HG02759 (cell line): ENCODE data around the gene GABARAP.

ENCODE experiments used
- ATAC-seq: cut with Tn5 transposase; IDR thresholded peaks from one replicate; pipeline ENCODE4 v1.9.1; 2021; ENCODE audit warnings: mild to moderate bottlenecking, moderate library complexity; ENCODE audit not compliant: unreplicated experiment

Gene GABARAP

DNA sequence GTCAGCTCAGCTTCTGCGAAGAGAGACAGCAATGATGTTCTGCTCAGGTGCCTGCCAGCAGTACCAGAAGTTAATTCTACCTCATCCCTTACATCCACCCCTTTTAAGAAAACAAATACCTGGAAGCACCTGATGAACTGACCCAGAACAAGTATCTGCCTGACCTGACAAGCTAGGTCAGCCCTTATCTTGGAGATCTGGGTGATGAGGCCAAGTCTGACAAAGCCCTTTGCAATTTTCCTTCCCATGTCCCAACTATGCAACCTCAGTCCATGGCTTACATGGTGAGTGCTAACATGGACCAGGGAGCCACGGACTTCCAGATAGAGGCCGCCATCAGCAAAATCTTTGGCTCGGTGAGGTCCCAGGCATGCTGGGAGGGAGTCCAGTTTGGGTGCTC is 18.9 kb downstream of the GABARAP start:
- ATAC-seq: no peak

- no peak for ATAC-seq
Measured at GRCh38 chr17:7222972-7223292, 19.3 kb downstream of the GABARAP start.

DNA sequence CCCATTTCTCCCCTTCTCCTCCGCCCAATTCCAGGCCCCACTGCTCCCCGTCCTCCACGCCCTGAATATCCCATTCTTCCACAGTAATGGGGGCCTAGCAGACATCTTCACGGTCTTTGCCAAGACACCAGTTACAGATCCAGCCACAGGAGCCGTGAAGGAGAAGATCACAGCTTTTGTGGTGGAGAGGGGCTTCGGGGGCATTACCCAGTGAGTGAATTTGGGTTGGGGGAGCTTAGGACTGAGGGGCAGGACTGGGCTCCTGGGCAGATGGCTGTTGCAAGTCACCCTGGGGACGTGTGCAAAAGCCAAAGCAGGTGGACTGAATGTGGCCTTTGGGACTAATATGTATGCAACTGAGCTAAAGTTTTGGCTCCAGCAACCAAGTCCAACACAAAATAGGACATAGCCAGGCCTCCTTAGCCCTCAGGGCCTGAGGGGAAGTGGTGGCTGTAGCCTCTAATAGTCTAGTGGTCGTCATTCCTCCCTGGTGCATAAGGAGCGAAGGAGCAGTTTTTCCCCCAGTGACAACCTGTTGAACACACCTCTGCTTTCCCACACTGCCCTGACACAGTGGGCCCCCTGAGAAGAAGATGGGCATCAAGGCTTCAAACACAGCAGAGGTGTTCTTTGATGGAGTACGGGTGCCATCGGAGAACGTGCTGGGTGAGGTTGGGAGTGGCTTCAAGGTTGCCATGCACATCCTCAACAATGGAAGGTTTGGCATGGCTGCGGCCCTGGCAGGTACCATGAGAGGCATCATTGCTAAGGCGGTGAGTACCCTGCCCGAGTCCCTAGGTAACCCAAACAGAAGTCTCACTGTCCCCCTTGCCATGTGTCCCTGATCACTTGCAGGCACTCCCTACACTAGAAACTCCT is 19.9 kb downstream of the GABARAP start:
- ATAC-seq: no peak

DNA sequence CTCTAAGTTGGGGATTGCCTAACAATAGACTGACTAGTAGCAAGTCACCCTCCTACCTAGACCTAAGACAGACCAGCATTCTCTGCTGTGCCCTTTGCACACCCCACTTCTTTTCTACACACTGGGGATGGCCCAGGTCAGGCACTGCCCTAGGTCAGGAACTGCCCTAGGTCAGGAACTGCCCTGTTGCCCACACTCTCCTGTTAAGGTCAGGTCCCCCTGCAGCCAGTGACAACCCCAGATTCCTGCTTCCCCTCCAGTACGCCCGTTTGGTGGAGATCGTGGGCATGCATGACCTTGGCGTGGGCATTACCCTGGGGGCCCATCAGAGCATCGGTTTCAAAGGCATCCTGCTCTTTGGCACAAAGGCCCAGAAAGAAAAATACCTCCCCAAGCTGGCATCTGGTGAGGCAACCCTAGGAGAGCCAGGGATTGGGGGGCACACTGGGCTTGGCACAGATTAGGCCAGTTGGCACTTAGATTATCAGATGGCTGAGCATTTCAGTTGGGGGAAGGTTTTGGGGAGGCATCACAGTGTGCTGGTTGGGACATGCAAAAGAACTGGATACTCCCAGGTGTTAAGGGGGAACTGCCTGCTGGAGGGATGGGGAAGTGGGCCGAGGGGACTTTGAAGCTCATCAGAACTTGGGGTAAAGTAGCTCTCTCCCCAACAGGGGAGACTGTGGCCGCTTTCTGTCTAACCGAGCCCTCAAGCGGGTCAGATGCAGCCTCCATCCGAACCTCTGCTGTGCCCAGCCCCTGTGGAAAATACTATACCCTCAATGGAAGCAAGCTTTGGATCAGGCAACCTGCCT is 20.8 kb downstream of the GABARAP start:
- no peak for ATAC-seq

DNA sequence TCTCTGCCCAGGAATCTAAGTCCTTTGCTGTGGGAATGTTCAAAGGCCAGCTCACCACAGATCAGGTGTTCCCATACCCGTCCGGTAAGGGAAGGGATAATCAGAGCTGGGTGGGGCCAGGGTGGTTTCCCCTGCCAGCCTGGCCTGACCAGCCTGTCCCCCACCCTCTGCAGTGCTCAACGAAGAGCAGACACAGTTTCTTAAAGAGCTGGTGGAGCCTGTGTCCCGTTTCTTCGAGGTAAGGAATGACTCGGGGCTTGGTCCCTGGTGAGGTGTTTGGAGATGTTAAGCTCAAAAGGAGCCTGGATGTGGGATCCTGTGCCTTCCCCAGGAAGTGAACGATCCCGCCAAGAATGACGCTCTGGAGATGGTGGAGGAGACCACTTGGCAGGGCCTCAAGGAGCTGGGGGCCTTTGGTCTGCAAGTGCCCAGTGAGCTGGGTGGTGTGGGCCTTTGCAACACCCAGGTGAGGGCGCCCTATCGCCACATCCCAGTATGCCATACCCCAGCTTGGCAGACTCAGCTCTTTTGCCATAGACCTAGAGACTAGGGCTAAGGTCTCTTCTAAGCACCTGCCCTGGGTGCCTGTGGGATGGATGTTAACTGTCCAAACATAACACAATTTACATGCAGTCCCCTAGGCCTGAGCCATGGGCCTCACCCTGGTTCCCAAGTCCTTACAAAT is 21.5 kb downstream of the GABARAP start:
- no peak for ATAC-seq

- ATAC-seq: peak; percentile 68
Measured at GRCh38 chr17:7219812-7220592, 22.2 kb downstream of the GABARAP start, which contains the start of the genes ACADVL and DLG4. Gene ACADVL (plus strand): TSS chr17:7219938. CDS start chr17:7219985, 47 bp downstream. Gene DLG4 (minus strand): TSS chr17:7219836.

DNA sequence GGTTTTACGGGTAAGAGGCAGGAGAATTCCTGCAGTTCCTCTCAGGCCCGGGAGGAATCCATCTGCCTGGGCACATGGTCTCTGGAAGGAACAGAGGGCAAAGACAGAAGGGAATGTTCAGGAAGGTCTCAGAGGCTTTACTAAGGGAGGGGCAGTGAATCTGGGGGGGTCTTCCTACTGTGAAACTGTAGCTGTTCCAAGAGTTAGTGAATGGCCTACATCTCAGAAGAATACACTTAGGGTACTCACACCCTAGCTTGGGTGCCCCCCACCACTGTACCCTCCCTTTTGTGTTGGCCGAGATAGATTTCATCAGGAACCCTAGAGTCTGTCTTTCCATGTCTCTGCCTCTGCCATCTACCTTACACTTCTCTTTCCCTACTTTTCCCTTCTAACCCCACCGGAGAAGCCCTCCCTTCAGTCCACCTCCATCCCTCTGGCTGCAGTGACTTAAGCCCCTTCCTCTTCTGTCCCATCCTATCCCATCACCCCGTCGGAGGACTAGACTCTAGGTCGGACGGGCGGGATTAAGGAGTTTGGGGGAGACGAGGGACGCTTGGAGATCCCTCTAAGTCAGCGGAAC is 22.9 kb downstream of the GABARAP start:
- no peak for ATAC-seq

- no peak for ATAC-seq
Measured at GRCh38 chr17:7218758-7219157, 23.5 kb downstream of the GABARAP start.

DNA sequence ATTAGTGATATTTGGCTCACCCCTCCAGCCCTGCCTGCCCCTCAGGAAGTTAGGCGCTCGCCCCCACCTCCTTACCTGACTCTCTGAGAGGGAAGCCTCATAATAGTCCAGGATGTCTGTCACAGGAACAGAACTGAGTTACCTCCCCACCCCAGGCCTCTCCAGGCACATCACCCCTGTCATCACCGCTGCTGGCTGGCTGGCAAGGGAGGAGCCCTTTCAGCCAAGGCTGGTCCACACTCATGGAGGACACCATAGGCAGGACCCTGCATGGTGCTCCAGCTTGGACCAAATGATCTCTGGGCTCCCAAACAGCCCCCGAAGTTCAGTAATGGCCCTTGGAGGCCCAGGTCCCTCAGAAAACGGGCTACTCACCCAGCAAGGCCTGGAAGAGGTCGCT is 24.1 kb downstream of the GABARAP start:
- no peak for ATAC-seq

DNA sequence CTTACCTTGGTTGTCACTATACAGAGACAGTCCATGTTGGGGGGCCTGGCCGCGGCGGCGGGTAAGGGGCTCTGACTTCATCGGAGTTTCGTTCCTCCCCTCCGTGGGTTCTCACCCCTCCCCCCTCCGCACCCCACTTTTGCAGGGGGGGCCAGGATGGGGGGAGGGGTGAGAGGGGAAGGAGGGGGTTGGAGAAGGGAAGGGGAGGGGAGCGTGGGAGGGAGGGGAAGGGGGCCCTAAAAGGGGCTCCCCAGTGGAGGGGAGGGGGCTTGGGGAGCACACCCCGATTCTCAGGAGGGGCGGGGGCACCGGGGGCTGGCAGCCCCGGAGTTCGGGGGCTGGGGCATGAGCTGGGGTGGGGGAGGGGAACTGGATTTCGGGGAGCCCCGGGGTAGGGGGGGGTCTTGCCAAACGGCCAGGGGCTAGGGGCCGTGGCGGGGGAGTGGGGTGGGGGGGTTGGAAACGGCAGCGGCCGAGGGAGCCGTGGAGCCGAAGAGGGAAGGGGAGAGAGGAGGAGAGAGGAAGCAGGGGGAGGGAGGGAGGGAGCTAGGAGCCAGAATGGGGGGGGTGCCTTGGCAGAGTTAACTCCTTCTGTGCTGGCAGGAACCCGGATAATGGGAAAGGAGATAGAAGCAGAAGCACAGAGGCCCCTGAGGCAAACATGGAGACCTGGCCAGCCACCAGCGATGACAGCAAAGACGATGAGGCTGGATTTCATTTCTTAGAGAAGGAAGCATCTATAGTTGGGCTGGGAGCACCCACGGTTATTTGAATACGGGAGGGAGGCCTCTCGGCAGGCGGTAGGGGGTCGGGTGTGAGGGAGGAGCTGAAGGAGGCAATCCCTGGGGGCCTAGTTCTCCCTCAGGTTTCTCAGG is 24.9 kb downstream of the GABARAP start:
- no peak for ATAC-seq

GRCh38 chr17:7216242-7217112 is 25.8 kb downstream of the GABARAP start:
- no peak for ATAC-seq

DNA sequence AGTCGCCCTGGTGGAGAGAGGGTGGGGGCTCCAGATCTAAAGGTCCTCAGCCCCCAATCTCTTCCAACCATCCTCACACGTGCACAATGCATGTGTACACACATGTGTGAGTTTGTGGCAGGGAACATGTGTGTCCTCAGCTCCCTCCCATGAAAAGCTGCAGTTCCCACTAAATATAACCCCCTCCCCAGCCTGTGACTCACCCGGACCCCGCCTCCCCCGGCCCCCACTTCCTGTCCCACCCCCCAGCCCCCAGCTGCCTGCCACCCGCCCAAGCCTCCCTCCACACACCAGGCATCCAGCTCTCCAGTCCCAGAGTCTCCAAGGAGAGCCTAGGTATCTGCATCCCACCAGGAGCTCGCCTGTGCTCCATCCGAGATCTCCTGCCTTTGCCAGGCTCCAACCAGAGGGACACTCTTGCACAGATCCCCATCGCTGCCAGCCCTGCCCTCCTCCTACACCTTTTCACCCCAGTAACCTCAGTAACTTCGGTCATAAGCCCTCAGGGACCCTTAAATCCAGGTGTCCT is 26.5 kb downstream of the GABARAP start:
- no peak for ATAC-seq

- no peak for ATAC-seq
Measured at GRCh38 chr17:7215136-7215638, 27.1 kb downstream of the GABARAP start.

DNA sequence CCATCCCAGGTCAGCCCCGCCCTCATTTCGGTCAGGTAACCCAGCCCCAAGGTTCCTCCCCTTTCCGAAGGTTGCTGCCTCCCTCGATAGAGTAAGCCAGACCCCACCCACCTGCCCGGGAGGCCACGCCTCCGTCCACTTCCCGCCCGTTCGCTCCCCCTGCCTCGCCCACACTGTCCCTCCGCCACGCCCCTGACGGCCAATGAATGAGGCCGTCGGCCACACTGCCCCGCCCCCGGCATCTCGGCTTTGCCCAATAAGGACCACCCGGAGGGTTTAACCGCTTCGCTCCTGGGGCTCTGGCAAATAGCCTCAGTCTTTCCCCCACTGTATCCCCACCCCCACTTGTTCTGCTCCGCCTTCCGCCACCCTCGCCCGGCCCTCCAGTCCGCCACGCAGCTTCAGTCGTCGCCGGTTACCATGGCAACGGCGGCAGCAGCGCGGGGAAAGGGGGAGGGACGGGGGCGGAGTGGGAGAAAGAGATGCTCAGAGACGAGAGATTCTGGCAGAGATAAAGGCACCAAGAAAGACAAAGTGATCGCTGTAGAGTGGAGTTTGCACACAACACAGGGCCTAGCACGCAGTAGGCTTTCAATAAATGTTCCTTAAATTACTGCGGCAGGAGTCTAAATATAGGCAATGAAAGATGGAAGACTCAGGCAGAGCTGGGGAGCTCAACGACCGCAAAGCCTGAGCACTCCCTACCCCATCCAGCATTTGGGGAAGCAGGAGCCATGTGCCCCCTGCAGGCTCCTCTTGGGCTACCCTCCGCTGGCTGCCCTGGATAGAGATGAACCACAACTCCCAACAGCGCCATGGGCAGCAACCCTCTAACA is 27.7 kb downstream of the GABARAP start:
- ATAC-seq: peak; percentile 80

- peak; percentile 6 for ATAC-seq
Measured at GRCh38 chr17:7213895-7214299, 28.4 kb downstream of the GABARAP start.

DNA sequence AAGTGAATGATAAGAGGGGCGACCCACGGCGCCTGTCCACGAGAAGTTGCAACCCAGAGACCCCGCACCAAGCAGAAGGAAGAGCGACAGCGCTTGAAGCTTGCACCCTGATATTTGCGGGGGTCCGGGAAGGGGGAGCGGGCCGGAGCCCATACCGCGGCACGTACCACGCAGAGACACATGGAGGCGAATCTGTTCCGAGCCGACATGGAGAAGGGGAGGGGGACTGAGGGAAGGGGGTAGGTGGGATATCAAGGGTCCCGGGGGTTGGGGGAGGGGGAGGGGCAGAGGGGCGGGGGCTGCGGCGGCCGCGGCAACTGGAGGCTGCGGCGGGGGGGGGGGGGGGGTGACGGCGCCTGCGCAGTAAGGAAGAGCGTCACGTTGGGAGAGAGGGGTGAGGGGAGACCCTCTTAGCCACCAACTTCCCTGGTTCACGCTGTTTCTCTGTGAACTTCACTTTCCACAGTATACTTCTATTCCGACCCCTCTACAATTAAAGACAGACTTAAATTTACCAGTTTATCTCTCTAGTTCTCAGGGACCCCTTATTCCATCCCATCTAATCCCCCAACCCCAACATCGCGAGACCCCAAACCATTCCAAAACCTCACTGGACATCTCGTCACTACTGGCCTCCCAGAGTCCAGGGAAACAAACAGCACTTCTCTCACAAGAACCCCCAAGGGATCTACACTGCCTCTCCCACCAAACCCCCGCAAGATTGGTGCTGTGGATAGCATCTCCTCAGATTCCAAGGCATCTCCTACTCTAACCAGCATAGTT is 30.6 kb downstream of the GABARAP start:
- no peak for ATAC-seq
